Erythroblast (primary cell): ENCODE results near the gene BUB1B.
A peak's percentile ranks its signal among the peaks of the same experiment; 100 is the strongest.

Source experiments
- GATA1 ChIP-seq: IDR thresholded peaks from 2 replicates; pipeline ENCODE4 v1.6.1; 2011; ENCODE audit warnings: low read depth, mild to moderate bottlenecking, control low read depth, low read length, moderate library complexity
- POLR2A ChIP-seq: IDR thresholded peaks from 2 replicates; pipeline ENCODE4 v1.6.1; 2011; ENCODE audit warnings: mild to moderate bottlenecking, low read length

DNA sequence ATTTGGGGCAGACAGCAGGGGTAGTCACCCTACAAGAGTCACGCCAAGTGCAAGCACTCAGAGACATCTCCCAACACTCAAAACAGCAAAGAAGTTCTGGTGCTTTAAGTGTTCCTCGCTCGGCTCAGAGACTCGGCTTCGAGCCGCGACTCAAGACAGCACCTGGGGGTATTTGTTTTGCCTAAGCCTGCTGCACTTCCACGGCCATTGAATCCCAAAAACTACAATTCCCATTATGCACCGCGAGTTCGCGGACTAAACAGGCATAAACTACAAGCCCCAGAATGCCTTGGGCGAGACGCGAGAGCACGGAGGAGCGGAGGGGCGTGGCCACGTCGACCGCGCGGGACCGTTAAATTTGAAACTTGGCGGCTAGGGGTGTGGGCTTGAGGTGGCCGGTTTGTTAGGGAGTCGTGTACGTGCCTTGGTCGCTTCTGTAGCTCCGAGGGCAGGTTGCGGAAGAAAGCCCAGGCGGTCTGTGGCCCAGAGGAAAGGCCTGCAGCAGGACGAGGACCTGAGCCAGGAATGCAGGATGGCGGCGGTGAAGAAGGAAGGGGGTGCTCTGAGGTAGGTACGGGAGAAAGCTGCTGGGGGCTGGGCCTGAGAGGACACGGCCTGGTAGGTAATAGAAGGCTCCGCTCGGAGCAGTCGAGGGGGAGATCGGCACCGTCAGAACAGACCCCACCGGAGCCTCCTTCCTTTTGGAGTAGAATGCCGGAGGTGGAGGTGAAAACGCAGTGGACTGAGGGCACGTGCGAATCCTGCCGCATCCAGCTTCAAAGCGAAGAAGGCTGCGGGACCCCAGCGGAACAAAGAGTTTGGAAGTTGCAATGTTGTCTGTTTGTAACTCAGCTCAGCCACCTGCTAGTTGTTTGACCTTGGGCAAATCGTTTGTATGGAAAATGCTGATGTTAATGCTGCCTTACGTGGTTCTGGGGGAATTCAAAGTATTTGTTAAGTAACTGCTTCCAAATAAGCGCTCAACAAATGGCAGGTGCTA, at the start of gene BUB1B:
- TF ChIP-seq POLR2A, result peak; percentile 87
- TF ChIP-seq GATA1, result no peak
